GM12878 (cell line): ENCODE results near the gene CDH8. TPM values are rescaled to one million over a fixed set of nuclear protein-coding genes. Genes with fewer than 3 reads are reported as not detected.

Experiments used
- ATAC-seq: fragments of 200-7000 bp; cut with Tn5 transposase; 3 replicates; pipeline ENCODE4 v1.9.1; 2020; ENCODE audit warnings: mild to moderate bottlenecking, moderate library complexity
- BruUV-seq: library from RNA; stranded (reverse); fragments of 400-500 nt; replicated peaks from 2 replicates; lab custom pipeline; 2021; lab: Mats Ljungman, UMichigan
- CTCF ChIA-PET: fragments of 300-600 bp; sonication (Branson Sonifier 250); formaldehyde crosslinking; extraction: SDS; loops from one replicate; lab custom pipeline; 2021; ENCODE audit warnings: inconsistent platforms; lab: Yijun Ruan, JAX
- POLR2A ChIA-PET: fragments of 350-600 bp; formaldehyde crosslinking; extraction: SDS; loops from one replicate; lab custom pipeline; 2021; ENCODE audit warnings: inconsistent platforms; lab: Charles Lee
- RAD21 ChIA-PET: fragments of 300-600 bp; sonication (Branson Sonifier 250); formaldehyde crosslinking; loops from one replicate; lab custom pipeline; 2023; ENCODE audit warnings: antibody characterized with exemption; ENCODE audit not compliant: unreplicated experiment; lab: Charles Lee
- SMC1A ChIA-PET: fragments of 300-600 bp; sonication (Branson Sonifier 250); formaldehyde crosslinking; loops from one replicate; lab custom pipeline; 2023; ENCODE audit not compliant: unreplicated experiment, uncharacterized antibody; lab: Charles Lee
- DNase-seq: peaks from one replicate; pipeline ENCODE4 v3.0.0-alpha.2; 2011; ENCODE audit warnings: low read depth, low spot score
- FAIRE-seq: peaks from 3 replicates; lab custom pipeline; 2011; peaks lifted over from hg19 to GRCh38; lab: Jason Lieb, UNC
- H2AFZ ChIP-seq: 2 replicates; pipeline ENCODE4 v1.6.0; 2011; ENCODE audit warnings: low read depth, low read length, control low read depth; ENCODE audit not compliant: control insufficient read depth
- H3K27ac ChIP-seq: 2 replicates; pipeline ENCODE4 v1.5.1; 2011; ENCODE audit warnings: control low read depth; ENCODE audit not compliant: control insufficient read depth, insufficient read depth
- H3K27me3 ChIP-seq, 2 experiments: replicated peaks in 1 of 2; 2 replicates each; pipeline versions ENCODE4 v1.6.0 to v1.6.1; 2011; ENCODE audit warnings: low read length in 1 of 2; ENCODE audit not compliant: control insufficient read depth in 2 of 2, insufficient read depth in 2 of 2
- H3K36me3 ChIP-seq, 2 experiments: 2 replicates each; pipeline ENCODE4 v1.5.1; 2011; ENCODE audit warnings: low read length in 1 of 2; ENCODE audit not compliant: control insufficient read depth in 2 of 2, insufficient read depth in 2 of 2
- H3K4me1 ChIP-seq: 2 replicates; pipeline ENCODE4 v1.6.1; 2011; ENCODE audit warnings: mild to moderate bottlenecking, low read length, moderate library complexity, mixed read lengths; ENCODE audit not compliant: control insufficient read depth, insufficient read depth
- H3K4me2 ChIP-seq: 2 replicates; pipeline ENCODE4 v1.6.0; 2011; ENCODE audit warnings: control low read depth; ENCODE audit not compliant: control insufficient read depth, insufficient read depth
- H3K4me3 ChIP-seq: fragments of 200-600 bp; sonication (generic); 2 replicates; pipeline ENCODE4 v1.5.1; 2016
- H3K79me2 ChIP-seq: 2 replicates; pipeline ENCODE4 v1.6.0; 2011; ENCODE audit warnings: low read length; ENCODE audit not compliant: control insufficient read depth, insufficient read depth
- H3K9ac ChIP-seq: 2 replicates; pipeline ENCODE4 v1.8.0; 2011; ENCODE audit warnings: low read length, control low read depth, mixed read lengths; ENCODE audit not compliant: control insufficient read depth, insufficient read depth
- H3K9me3 ChIP-seq: replicated peaks from 3 replicates; pipeline ENCODE4 v1.5.1; 2011; ENCODE audit warnings: mild to moderate bottlenecking, low read length; ENCODE audit not compliant: control insufficient read depth, insufficient read depth
- H4K20me1 ChIP-seq: 2 replicates; pipeline ENCODE4 v1.6.0; 2011; ENCODE audit not compliant: control insufficient read depth, insufficient read depth
- CTCF ChIP-seq, 3 experiments: IDR thresholded peaks in 2 of 3; conservative IDR thresholded peaks in 1 of 3; 2 replicates each; pipeline ENCODE4 v1.5.1; 2011; ENCODE audit warnings: low read depth in 3 of 3, low read length in 3 of 3, mild to moderate bottlenecking in 3 of 3, control low read depth in 2 of 3, moderate library complexity in 2 of 3, inconsistent platforms in 1 of 3, mixed read lengths in 1 of 3; ENCODE audit not compliant: control insufficient read depth in 2 of 3, insufficient read depth in 1 of 3; ENCODE audit errors: extremely low read depth in 1 of 3
- IKZF2 ChIP-seq, 2 experiments: fragments of 450-650 bp; IDR thresholded peaks; 2 replicates each; pipeline ENCODE4 v1.6.1; 2017; ENCODE audit warnings: mild to moderate bottlenecking in 2 of 2, moderate library complexity in 2 of 2
- MXI1 ChIP-seq: fragments of 150-350 bp; IDR thresholded peaks from 2 replicates; pipeline ENCODE4 v1.6.1; 2011; ENCODE audit warnings: low read depth, mild to moderate bottlenecking, inconsistent platforms, low read length, improper control_type of control experiment
- SIX5 ChIP-seq: IDR thresholded peaks from 2 replicates; pipeline ENCODE4 v1.6.1; 2011; ENCODE audit warnings: mild to moderate bottlenecking, low read depth, low read length, moderate library complexity; ENCODE audit not compliant: severe bottlenecking
- TCF7 ChIP-seq: IDR thresholded peaks from 2 replicates; pipeline ENCODE4 v1.6.1; 2014; ENCODE audit warnings: antibody characterized with exemption, borderline replicate concordance
- WGBS: methylation state at CpG from one replicate; pipeline ENCODE4 v1.1.6; 2016; ENCODE audit warnings: low lambda C conversion rate; ENCODE audit not compliant: insufficient replicate concordance, insufficient coverage; ENCODE audit errors: missing lambda C conversion rate; 5-methylcytosine and 5-hydroxymethylcytosine counted together
- in situ Hi-C: fragments of 300-500 bp; cut with MboI; formaldehyde crosslinking; loops from 9 replicates; pipeline ENCODE4 v1.14.3; 2018; ENCODE audit warnings: mixed read lengths
- intact Hi-C: fragments of 100-400 bp; cut with micrococcal nuclease; formaldehyde crosslinking; loops from one replicate; pipeline ENCODE4 v1.14.2; 2022; ENCODE audit not compliant: unreplicated experiment
- polyA plus RNA-seq, 11 experiments: library from polyadenylated mRNA; depleted of rRNA in 4 of 11; unstranded in 6 of 11; stranded (reverse) in 5 of 11; fragments of >200 nt; fragmentation: Nextera tagmentation in 4 of 11; fragmentation: Illumina TruSeq in 1 of 11; extraction: Ambion mirVana in 4 of 11; extraction: Trizol in 1 of 11; gene quantifications; 1 replicate in 1 of 11; 2 replicates in 10 of 11; pipeline versions ENCODE4 v1.2.1 to v1.2.3, GENCODE V29; 2011 to 2016; ENCODE audit warnings: inconsistent platforms in 2 of 11, missing spikeins in 2 of 11, low read depth in 1 of 11
- total RNA-seq, 4 experiments: library from RNA; depleted of rRNA in 3 of 4; stranded (reverse); fragments of >200 nt in 3 of 4; fragmentation: Illumina TruSeq in 1 of 4; extraction: Trizol in 1 of 4; gene quantifications; 2 replicates each; pipeline versions ENCODE4 v1.2.1 to v1.2.3, GENCODE V29; 2013 to 2021

Gene CDH8
- total and polyA plus RNA-seq, 10 of the 15 experiments (the other 5 are each of a cell fraction or from before 2014, with no cell fraction given), result 0.13 to 0.68 (median 0.25) TPM; not detected in 3

GRCh38 chr16:61862221-61863155 lies 173.8 kb downstream of the CDH8 start (continued):
- no peak for TF ChIP-seq TCF7

GRCh38 chr16:61858988-61859387 lies 177.2 kb downstream of the CDH8 start:
- BruUV-seq, result no TSS peak
- ChIA-PET RAD21 (no interaction called here), CTCF (interaction anchor here (0.7 kb wide), 1 partner anchor 193 kb away, joined by 4 read pairs; no protein-coding TSS in a partner anchor), SMC1A (no interaction called here)
- WGBS, result 100% methylated on average over 1 of the region's 1 CpG
- H3K9ac ChIP-seq, result no peak overlapping the region
- H3K79me2 ChIP-seq, result no peaks in the 10 kb centered on the region
- H4K20me1 ChIP-seq, result no peaks in the 10 kb centered on the region
- no peak overlapping the region for H3K4me3 ChIP-seq
- ATAC-seq (no peak), DNase-seq (no peak)
- no peaks in the 10 kb centered on the region for H3K36me3 ChIP-seq
- in situ Hi-C loops, result no loop called here
- no peak overlapping the region for H3K27ac ChIP-seq
- intact Hi-C loops, result no loop called here
- no peak for TF ChIP-seq MXI1
- TF ChIP-seq IKZF2 (IDR thresholded peaks at IDR 0.05), result no peak
- TF ChIP-seq CTCF (IDR thresholded peaks at IDR 0.05 in 2 of 3, conservative IDR thresholded peaks at IDR 0.05 in 1 of 3; ENCODE audit: control insufficient read depth in 2 of 3, extremely low read depth in 1 of 3, insufficient read depth in 1 of 3, low read depth in 3 of 3, low read length in 3 of 3), result no peak
- no peak for TF ChIP-seq SIX5
- TF ChIP-seq, all 136 proteins: peak for 0
- FAIRE-seq, result no peak
- POLR2A ChIA-PET, result no interaction called here
- Histone ChIP-seq H3K27me3 (no peaks in the 10 kb centered on the region), H2AFZ (no peak overlapping the region), H3K4me1 (no peaks in the 10 kb centered on the region), H3K4me2 (no peak overlapping the region), H3K9me3 (no peaks in the 10 kb centered on the region)
